HG03135 (cell line): Measurements from ENCODE around the gene SHANK1.

Experiments
- ATAC-seq: cut with Tn5 transposase; IDR thresholded peaks from one replicate; pipeline ENCODE4 v1.9.1; 2021; ENCODE audit warnings: mild to moderate bottlenecking, moderate library complexity; ENCODE audit not compliant: unreplicated experiment

SHANK1 gene

DNA sequence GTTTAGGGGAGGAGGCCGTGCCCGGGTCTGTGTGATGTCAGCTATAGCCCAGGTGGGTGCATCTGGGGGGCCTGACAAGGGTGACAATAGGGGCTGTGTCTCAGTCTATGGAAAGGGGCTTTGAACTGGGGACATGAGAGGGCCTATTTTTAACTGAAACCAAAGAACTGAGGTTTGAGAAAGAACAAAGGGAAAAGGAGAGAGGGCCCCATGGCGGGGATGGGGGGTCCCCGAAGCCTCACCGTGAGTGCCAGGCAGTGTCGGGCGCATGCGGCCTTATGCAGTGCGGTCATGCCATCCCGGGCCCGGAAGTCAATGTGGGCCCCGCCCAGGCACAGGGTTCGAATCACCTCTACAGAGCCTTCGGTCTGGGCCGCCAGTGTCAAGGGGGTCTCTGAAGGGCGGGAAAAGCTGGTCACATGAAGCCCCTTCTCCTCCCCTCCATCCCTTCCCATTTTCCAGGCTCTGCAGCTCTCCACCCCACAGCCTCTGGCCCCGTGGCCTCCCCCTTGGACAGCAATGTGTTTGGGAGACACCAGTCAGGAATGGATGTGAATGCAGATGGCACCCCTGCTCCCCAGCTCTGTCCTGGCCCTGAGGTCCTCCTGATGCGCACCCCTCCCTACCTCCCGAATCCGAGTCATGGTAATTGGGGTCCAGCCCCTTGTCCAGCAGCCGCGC is 5.9 kb downstream of the SHANK1 start:
- no peak for ATAC-seq

DNA sequence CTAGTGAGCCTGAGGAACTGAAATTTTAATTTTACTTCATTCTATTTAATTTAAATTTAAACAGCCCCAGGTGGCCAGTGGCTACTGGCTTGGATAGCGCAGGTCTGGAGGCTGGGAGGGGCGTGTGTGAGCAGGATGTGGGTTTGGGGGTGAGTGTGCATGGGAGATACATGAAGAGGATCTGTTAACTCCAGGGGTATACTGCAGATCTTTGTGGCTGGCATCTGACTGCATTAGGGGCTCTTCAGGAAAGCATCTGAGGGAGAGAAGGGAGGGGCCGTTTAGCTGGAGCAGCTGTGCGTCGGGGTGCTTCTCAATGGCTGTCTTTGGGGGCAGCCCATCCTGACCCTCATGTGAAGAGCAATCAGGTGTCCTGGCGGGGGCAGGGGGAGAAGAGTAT is 6.8 kb downstream of the SHANK1 start:
- ATAC-seq, result no peak

DNA sequence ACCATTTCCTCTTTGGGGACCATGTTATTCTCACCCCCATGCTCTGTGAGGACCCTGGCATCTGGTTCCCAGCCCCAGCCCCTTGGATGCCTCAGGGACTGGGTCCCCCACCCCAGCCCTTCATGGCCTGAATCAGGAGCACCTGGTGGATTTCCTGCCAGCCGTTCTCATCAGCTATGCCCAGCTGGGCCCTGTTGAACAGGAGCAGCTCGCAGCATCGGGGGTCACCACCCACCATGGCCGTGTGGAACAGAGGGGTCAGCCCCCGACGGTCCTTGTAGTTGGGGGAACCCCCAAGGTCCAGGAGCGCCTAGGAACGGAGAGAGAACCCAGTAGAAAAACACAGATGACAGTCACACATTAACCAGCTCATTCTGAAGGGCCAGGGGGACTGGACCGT is 7.8 kb downstream of the SHANK1 start:
- ATAC-seq, result no peak

DNA sequence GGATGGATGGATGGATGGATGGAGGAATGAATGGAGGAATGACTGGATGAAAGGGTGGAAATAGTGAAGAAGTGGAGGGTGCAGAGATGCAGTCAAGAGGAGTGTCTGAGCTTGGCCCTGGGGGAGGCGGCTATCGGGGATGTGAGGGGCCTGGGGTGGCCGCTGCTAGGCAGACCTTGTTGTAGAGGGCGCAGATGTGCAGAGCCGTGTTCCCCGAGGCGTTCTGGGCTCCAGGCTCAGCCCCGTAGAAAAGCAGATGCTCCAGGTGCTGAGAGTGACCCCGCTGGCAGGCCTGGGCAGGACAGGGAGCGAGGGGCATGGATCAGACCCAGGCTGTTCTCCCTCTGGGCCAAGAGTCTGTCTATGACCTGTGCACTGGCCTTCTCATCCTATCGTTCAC is 8.4 kb downstream of the SHANK1 start:
- no peak for ATAC-seq

DNA sequence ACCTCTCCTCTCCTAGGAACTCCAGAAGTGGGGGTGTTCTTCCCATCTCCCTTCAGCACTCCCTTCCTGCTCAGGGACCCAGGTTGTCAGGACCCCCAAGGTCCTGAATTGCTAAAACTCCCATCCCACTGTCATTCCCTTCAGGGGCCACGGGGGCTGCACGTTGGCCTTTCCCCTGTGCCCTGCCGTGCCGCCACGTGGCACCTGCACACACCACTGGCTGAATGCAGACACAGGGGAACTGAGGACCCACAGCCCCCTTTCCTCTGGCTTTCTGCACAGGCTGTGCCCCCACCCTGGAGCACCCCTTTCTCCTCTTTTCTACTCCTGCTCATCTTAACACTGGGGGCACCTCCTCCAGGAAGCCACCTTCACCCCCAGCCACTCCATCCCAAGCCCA is 9.0 kb downstream of the SHANK1 start:
- no peak for ATAC-seq

DNA sequence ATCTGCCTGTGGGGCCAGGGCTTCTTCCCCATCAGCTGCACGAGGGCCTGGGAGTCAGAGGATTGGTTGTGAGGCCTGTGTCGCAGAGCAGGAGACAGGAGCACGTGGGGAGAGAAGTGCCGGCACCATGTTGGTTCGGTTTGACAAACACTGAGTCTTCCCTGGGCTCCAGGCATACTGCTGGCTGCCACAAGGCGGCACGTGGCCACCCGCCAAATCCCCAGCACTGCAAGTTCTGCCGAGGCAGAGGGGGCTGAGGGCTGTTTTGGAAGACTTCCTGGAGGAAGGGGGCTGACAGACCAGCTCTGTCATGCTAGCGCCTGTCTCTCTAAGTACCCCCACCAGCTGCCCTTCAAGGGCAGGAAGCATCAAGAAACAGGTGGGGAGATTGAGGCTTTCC is 9.5 kb downstream of the SHANK1 start:
- ATAC-seq, result no peak

DNA sequence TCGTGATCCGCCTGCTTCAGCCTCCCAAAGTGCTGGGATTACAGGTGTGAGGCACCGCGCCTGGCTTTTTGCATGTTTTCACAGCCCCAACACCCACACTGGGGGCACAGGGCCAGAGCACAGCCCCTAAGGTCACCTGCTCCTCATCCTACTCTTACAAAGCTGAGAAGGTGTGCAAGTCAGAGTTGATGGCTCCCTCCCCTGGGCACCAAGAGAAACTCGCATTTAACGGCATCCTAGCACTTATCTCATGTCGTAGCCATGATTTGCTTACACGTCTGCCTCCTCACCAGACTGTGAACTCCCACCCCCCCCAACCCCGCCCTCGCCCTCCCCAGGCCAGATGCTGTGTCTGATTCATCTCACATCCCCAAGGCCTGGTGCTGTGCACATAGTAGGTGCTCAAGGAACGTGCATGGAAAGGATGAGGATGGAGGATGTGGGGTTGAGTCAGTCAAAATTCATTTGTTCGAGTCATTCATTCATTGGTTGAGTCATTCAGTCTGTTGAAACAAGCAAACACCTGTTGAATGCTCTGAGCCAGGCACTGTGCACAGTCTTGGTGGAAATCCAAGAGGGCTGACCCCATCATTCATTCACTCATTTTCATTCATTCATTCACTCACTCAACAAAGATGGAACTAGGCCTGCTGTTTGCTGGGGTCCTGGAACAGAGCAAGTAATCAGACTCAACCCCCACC is 11.3 kb downstream of the SHANK1 start:
- ATAC-seq, result no peak

DNA sequence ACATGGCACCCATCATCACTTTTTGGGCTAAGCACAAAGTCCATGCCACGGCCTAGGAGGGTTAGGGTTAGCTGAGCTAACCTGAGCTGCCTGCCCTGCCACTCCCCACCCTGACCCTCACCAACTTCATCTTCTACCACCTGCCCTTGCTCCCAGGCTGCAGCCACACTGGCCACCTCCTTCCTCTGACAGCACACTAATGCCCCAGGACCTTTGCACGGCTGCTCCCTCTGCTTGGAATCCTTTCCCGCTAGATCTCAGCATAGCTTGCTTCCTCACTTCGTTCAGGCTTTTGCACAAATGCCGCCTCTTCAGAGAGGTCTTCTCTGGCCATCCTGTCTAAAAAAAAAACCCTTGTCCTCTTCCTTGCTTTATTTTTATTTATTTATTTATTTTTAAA is 13.2 kb downstream of the SHANK1 start:
- ATAC-seq, result no peak

DNA sequence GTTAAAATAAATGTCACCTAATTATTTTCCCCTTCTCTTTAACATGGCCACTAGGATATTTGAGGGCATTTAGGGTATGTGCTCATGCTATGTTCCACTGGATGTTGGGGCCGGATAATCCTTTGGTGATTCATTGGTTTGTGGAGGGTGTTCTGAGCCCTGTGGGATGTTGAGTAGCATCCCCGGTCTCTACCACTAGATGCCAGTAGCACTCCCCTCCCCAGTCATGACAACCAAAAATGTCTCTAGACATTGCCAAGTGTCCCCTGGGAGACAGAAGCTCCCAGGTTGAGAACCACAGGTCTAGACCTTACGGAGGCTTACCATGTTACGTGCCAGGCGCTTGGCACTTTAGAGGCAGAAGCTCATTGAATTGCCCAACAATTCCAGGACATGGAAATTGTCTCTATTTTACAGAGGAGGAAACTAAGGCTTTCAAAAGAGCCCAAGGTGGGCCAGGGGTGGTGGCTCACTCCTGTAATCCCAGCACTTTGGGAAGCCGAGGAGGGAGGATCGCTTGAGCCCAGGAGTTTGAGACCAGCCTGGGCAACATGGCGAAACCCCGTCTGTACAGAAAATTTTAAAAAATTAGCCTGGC is 14.1 kb downstream of the SHANK1 start:
- no peak for ATAC-seq

DNA sequence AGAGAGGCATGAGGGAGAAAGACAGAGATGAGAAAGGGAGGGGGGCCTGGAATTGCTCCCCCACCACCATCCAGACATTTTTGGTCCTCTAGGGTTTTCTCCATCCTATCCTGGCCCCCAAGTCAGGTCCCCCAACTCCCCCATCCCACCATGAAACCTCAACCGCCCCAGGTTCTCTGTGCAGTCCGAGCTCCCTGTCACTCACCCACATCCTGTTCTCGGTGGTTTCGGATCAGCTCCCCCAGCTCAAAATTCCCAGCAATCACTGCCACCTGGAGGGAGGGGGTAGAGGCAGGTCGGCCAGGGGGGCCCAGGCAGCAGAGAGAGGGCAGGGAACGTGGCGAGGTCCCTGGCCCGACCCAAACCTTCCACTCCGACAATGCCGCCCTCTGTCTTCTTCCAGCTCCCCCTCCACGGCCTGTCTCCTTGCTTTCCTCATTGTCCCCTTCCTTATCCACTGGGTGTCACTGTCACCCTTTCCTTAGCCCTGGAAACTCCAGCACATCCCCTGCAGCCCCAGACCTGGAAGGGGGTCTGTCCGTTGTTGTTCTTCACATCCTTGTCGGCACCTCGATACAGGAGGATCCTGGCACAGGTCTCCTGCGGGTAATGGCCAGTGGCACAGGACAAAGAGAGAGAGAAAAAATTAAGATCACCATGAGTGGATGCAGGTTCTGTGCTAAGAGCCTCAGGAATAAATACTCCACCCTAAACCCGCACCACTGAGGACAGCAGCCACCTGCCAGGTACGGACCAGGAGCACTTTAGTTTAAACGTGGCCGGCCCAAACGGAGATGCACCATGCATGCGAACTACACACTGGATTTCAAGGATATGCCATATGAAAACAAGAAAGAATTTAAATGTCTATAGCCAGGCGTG is 15.4 kb downstream of the SHANK1 start:
- ATAC-seq, result no peak

DNA sequence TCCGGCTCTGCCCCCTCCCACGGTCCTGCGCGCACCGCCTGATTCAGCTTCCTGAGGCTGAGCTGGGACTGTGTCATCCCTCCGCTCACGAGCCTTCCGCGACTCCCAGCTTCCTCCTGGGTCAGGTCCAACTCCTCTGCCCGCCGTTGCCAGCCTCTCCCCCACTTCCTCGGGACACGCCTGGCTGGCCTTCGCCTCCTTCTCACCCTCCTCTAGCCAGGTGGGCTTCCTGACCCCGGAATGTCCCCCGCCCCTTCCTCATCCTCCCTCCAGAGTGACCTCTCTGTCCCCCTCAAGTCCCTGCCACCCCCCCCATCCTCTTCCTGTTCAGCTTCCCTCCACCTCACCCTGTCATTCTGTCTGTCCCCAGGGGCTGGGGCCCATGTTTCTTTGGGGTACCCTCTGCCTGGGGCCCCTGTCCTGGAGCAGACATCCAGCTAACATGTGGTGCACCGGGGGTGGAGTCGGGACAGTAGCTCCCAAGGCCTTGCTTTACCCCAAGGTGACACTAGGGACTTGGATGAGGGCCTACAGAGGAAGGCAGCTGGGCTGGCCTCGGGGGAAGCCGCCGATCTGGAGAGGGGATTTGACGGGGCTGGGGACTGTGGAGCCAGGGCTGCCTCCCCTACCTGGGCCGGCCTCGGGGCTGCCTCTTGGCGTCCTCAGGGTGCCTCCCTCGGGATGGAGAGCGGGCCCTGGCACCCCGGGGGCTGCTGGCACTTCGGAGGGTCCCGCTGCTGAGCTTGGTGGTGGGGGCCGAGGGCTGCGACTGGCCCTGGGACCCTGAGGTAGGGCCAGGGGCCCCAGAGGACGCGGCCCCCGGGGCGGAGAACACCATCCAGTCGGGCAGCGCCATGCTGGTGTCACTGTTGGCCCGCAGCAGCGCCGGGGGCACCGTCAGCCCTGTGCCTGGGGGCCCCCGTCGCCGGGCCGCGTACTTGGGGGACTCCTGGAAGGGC is 16.5 kb downstream of the SHANK1 start:
- no peak for ATAC-seq

DNA sequence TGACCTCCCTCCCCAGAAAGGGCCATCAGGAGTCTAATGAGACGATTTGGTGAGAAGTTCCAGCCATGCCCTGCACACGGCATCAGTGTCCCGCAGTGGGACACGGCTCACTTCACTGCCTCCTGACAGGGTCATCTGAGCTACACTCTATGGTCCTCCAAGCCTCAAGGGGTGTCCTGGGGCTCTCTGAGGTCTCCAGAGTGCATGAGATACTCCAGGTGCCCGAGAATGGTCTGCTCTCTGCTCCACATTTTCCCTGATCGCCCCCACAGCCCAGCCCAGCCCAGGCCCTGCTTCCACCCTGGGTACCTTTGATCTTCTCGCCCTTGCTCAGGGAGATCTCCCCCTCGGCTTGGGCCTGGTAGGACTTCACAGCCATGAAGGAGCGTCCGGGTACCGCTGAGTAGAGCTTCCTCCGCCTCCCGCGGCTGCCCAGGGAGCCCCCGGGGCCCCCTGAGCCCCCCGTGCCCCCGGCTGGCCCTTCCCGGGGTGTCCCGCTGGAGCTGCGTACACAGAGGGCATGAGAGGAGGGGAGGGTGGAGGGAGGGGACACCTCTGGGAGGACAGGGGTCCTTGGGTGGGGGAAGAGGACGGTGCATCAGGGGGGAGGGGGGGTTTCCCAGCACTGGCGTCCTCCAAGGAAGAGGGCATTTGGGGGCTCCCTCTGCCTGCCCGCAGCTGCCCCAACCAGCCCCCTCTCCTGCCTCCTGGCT is 17.3 kb downstream of the SHANK1 start:
- ATAC-seq, result no peak

DNA sequence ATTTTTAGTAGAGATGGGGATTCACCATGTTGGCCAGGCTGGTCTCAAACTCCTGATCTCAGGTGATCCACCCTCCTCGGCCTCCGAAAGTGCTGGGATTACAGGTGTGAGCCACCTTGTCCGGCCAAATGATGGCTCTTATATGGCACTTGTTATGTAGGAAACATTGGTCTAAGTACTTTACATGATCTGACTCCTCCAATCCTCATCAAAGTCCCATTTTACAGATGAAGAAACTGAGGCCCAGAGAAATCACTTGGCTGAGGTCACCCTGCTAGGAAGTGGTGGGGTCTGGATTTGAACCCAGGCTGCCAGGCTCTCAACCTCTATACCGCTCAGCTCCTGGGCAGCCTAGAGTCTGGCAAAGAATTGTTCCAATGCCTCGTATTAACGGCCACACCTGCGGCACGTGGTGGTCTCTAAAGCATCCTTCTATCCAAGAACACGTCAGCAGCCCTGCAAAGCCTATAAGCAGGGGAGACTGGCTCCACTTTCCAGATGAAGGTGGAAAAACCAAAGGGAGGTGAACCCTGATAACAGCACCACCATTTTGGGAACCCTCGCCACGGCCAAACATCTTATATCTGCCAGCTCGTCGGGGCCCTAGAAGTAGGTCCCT is 18.1 kb downstream of the SHANK1 start:
- ATAC-seq, result no peak

DNA sequence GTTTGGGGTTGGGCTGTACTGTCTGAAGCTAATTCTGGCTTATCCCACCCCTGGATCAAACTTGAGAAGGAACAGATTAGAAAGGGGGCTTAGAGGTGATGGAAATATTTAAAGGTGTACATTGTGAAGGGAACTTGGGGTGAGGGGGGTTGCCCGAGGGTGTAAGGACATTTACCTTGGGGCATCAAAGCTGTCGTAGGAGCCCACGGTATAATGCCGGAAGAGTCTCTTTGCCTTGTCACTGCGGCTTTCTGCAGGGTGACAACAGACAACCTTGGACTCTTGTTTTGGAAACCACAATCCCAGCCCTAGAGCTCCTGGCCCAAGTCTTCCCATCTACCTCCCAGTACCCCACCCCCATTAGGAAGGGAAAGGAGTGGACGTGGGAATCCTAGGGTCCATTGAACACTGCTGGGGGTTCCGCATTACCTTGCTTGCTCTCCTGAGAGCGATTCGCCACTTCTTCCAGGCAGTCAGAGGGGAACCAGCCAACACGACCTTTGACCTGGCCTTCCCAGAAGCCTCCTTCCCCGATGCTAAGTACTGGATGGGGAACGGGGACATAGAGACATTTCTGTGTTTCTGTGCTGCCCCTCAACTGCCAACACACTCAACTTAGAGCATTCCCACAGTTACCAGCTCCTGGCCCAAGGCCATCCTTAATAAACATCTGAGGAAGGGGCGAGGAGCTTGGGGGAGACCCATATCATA is 22.0 kb downstream of the SHANK1 start:
- ATAC-seq, result no peak

DNA sequence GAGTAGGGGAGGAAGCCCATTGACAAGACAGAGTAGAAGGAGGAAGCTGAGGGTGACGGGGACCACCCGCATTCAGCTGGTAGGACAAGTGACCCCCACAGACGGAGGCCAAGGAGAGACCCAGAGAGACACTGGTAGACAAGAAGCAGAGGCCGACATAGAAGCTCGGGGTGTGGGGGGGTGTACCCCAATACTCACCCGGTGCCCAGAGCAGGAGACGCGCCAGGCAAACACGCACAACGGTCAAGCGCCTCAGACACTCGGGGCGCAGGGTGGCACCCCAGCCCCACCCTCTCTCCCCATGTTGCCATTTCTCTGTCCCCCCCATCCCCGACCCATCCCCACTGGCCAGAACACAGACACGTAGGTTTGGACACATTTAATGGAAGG is 23.5 kb downstream of the SHANK1 start:
- ATAC-seq, result no peak

DNA sequence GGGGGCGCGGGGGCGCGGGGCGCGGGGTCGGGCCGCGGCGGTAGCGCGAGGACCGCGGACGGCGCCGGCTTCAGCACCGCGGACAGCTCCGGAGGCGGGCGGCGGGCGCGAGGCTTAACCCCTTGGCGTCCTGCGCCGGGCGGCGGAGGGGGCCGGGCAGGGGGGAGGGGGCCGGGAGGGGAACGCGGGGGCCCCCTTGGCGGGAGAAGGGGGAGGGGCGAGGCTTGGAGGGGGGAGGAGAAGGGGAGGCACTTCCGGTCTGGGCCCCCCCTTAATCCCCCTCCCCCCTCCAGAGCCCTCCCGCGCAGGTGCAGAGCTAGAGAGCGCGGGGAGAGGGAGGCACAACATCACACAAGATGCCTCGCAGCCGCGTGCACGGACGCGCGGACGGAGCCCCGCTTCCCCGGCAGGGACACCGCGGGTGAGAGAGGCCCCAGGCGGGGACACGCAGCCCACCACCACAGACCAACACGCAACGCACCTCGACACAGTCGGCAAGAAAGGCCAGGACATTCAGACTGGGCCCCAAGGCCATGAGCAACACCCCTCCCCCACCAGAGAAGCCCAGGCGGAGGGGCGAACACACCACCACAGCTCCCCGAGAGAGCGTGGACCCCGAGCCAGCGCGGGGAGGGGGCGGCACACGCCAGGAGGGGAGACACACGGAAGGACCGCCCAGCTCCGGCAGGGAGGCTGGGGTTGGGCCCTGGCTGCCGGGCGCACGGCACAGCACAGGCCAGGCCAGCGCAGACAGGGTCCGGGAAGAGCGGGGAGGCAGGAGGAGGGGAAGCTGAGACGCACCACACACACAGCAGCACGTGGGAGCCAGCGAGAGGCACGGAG is 24.1 kb downstream of the SHANK1 start:
- no peak for ATAC-seq

DNA sequence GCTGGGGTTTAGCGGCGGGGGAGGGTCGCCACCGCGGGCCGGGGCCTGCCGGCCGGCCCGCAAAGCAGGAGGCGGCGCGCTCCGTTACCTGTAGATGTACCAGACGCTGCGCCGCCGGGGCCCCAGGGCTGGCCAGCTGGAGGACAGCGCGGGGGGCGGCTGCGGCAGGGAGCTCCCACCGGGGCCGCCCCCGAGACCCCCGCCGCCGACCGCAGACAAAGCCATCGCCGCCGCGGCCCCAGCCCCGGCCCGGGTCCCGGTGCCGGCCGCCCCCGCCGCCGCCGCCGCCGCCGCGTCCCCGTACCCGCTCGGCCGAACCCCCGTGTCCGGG is 24.8 kb downstream of the SHANK1 start:
- no peak for ATAC-seq
